MV-4-11 (cell line): ENCODE measurements around the gene TRIM28.
"Not testable (repeated sequence)": the region's sequence is repeated elsewhere in the genome, so short reads cannot be mapped to it uniquely, and the experiment has no call there.

Source experiments
- DNase-seq: peaks from one replicate; lab custom pipeline; 2025; lab: John Stamatoyannopoulos, UW

The TRIM28 gene

GRCh38 chr19:58543826-58544590 lies at the start of gene TRIM28:
Gene TRIM28, plus strand, starts transcription at chr19:58544064. Its CDS starts 694 bp downstream, at chr19:58544758.
- DNase-seq = no peak

GRCh38 chr19:58497634-58498170 lies 46.2 kb upstream of the TRIM28 start:
- DNase-seq = no peak

- no peak for DNase-seq
These were observed 45.4 kb upstream of the TRIM28 start for GRCh38 chr19:58498316-58499020.

GRCh38 chr19:58499021-58499927 lies 44.6 kb upstream of the TRIM28 start:
- peak; percentile 100 for DNase-seq

DNA sequence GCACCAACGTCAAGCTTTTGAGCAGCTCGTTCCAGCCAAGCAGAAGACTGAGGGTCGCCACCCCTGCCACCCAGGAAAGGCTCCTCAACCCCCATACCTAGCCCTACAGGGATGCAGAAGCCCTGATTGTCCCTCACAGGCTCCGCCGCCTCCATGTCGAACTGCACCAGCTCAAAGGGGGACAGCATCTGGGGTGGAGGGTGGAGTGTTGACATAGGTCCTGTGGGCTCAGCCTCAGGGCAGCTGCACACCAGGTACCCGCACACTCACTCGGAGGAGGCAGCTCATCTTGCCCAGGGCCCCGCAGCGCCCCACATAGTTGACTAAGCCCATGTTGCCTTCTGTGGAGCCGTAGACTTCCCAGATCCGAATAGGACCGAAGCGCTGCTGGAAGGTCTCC lies 43.6 kb upstream of the TRIM28 start:
- no peak for DNase-seq

GRCh38 chr19:58507602-58508223 lies 36.2 kb upstream of the TRIM28 start:
- not testable (repeated sequence) for DNase-seq

DNA sequence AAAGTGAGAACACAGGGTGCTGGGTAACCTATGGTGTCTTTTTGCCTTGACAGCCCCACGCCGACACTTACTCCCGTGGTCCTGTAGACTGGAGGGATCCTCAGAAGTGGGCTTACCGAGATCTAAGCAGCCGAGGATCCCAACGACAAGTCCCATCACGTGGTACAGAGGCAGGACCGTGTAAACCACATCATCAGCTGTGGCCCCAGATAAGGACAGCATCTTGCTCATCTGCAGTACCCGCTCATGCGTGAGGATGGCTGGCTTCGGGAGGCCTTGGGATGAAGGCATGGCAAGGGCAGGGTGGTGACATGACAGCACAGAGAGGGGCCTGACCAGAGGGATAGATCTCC lies 34.2 kb upstream of the TRIM28 start:
- no peak for DNase-seq

- DNase-seq = no peak
These were observed 33.6 kb upstream of the TRIM28 start for GRCh38 chr19:58510084-58510862.

- DNase-seq = no peak
These were observed 32.3 kb upstream of the TRIM28 start, which contains the start of gene SLC27A5 for GRCh38 chr19:58511353-58512208. Gene SLC27A5, minus strand, starts transcription at chr19:58511992. Its CDS starts 37 bp downstream, at chr19:58511955.

DNA sequence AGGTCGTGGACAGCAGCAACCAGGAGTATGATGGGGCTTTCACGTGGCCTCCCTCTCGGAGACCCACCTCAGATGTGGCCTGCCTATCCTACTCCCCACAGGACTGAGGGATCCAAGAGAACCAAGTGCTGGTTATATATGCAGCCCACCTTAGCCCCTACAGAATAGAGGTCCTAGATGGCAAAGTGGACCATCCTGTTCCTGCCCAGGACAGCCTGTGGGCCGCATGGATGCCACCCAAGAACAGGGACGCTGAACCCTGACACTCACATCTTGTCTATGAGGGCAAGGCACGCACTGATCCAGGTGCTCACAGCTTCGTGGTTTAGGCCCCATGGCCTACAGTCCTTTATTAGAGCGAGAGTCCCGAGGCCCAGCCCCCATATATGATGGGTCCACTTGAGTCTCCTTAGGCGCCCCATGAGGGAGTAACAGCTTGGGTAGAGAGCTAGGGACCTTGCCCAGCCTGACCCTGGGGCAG lies 30.6 kb upstream of the TRIM28 start:
- DNase-seq = no peak

- peak; percentile 97 for DNase-seq
These were observed 29.9 kb upstream of the TRIM28 start for GRCh38 chr19:58513694-58514563.

DNA sequence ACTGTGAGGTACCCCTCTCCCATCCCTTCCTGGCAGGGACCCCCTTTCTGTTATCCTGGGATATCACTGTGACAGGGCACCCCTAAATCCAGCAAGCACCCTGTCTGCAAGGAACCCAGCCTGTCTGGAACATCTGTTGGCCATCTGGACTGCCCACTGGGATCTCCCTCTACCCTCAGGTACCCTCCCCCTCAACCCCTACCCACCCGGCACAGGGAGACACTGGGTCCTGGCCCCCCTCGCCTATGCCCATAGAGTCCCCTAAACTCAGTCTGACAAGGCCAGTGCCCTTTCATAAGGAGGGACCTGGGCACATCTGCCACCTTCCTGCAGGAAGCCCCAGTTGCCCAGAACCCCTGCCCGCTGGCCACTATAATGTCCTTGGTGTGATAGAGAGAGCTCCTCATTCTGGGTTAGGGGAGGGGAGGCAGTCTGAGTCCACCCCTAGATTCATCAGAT lies 29.3 kb upstream of the TRIM28 start:
- no peak for DNase-seq

- no peak for DNase-seq
These were observed 28.6 kb upstream of the TRIM28 start for GRCh38 chr19:58515259-58515658.

DNA sequence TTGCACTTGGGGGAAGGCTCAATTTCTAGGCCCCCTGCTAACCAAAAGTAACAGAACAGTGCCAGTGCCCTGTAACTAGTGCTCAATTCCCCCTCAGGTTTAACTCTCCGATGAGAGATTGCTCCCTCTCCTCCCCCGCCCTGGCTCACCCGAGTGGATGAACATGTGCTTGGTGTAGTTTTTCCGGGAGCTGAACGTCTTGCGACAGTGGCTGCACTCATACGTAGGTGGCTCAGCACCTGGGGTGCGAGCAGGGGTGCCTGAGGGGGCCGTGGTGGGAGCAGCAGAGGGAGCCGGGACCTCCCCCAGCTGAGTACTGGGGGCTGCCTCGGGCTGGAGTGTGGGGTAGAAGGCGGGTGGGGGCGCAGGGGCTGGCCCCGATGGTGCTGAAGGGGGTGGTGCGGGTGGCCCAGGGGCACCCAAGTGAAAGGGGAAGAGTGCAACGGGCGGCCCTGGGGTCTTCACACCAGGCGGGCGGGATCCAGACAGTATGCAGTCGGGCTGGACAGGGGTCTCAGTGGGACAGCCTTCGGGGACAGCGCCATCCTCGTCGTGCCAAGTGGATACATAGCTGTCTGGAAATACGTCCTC lies 27.5 kb upstream of the TRIM28 start:
- DNase-seq = no peak

DNA sequence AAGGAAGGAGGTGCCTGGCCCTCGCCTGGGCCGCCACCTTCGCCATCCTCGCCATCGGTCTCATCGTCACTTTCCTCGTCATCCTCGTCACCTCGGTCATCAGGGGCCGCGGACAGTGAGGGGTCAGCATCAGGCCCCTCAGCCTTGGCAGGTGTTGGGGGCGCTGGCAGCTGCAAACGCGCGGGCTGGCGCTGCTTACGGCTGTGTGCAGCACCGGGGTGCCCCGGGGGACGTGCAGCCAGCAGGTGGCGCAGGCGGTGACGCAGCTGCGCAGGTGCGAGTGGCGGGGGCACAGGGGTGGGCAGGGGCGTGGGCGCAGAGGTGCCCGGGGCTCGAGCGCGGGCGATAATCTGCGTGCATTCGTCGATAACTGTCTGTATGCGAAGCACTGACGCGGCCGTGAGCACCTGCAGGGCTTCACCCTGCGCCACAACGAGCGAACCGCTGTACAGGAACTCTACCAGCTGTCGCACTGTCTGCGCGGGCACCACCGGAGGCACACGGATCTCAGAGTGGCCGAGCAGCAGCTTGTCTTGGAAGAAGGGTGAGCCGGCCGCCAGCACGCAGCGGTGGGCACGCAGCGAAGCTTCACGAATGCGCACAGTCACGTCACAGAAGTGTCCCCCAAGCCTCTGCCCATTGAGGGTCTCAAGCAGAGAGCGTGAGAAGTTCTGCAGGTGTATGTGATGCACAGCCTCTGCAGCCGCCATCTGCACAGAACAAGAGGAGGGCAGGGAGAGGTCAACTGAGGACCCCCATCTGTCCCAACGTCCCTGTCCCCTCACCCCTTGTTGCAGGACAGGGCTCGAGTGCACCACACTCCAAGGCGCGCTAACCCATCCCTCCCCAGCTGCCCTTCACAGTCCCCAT lies 26.7 kb upstream of the TRIM28 start:
- DNase-seq = no peak

- DNase-seq = peak; percentile 66
These were observed 25.4 kb upstream of the TRIM28 start for GRCh38 chr19:58518256-58519086.

DNA sequence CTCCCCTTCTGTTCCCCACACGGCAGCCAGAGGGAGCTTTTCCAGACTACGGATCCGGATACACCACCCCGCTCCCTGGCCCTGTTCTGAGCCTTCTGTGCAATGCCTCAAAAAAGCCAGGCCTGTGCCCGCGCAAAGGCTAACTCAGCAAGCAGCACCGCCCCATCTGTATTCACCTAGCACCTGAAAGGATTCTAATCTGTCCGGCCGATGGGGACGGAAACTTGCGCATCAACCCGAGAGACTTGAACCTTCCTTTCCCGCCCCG lies 24.8 kb upstream of the TRIM28 start:
- DNase-seq = peak; percentile 71
